HL-60/S4 treated with phorbol 12-myristate 13-acetate at 8.2 ng/mL for 4 days and 3 days (cell line): ENCODE results near the gene KCNQ1.

Source experiments
- in situ Hi-C: fragments of 300-500 bp; cut with MboI; formaldehyde crosslinking; loops from 2 replicates; pipeline ENCODE4 v1.15.0; 2022; ENCODE audit warnings: low sequenced_read_pairs

KCNQ1 gene

GRCh38 chr11:2767071-2767470 is 322.3 kb downstream of the KCNQ1 start:
- in situ Hi-C loops = no loop called here

GRCh38 chr11:2767801-2768200 is 323.0 kb downstream of the KCNQ1 start:
- in situ Hi-C loops = no loop called here

- in situ Hi-C loops = no loop called here
Observed at GRCh38 chr11:2768471-2769408, 323.9 kb downstream of the KCNQ1 start.

- in situ Hi-C loops = no loop called here
Observed at GRCh38 chr11:2769409-2770095, 324.7 kb downstream of the KCNQ1 start.

GRCh38 chr11:2770096-2770751 is 325.4 kb downstream of the KCNQ1 start:
- in situ Hi-C loops = no loop called here

GRCh38 chr11:2770761-2771301 is 326.0 kb downstream of the KCNQ1 start:
- in situ Hi-C loops = no loop called here

- in situ Hi-C loops = no loop called here
Observed at GRCh38 chr11:2771758-2772466, 327.1 kb downstream of the KCNQ1 start.

GRCh38 chr11:2772544-2773031 is 327.8 kb downstream of the KCNQ1 start:
- in situ Hi-C loops = no loop called here

- in situ Hi-C loops = no loop called here
Observed at GRCh38 chr11:2774173-2775082, 329.6 kb downstream of the KCNQ1 start.

- in situ Hi-C loops = no loop called here
Observed at GRCh38 chr11:2775083-2775625, 330.3 kb downstream of the KCNQ1 start.

GRCh38 chr11:2775626-2776350 is 331.0 kb downstream of the KCNQ1 start:
- in situ Hi-C loops = no loop called here

- in situ Hi-C loops = no loop called here
Observed at GRCh38 chr11:2776351-2777061, 331.7 kb downstream of the KCNQ1 start.

- in situ Hi-C loops = no loop called here
Observed at GRCh38 chr11:2777386-2777785, 332.6 kb downstream of the KCNQ1 start.

- in situ Hi-C loops = no loop called here
Observed at GRCh38 chr11:2777871-2778629, 333.2 kb downstream of the KCNQ1 start.

- in situ Hi-C loops = no loop called here
Observed at GRCh38 chr11:2778630-2779498, 334.1 kb downstream of the KCNQ1 start.

GRCh38 chr11:2779499-2779980 is 334.7 kb downstream of the KCNQ1 start:
- in situ Hi-C loops = no loop called here
